ENCODE measurements around the gene DEGS1.

Gene DEGS1

GRCh38 chr1:224226849-224227502, 43.9 kb downstream of the DEGS1 start:
- Histone ChIP-seq H4K20me1 (no peaks in the 10 kb centered on the region), H3K9me3 (no peaks in the 10 kb centered on the region), H3K4me2 (no peak overlapping the region), H3K9ac (no peak overlapping the region), H3K36me3 (peaks cover 59% of the 10 kb centered on the region), H3K4me3 (no peak overlapping the region), H3K4me1 (no peaks in the 10 kb centered on the region), H3K27me3 (no peaks in the 10 kb centered on the region), H3K27ac (no peak overlapping the region)
- no peak for TF ChIP-seq Cebpa-rat (IDR thresholded peaks at IDR 0.05)

GRCh38 chr1:224234017-224234416, 51.0 kb downstream of the DEGS1 start:
- H4K20me1 ChIP-seq = no peaks in the 10 kb centered on the region
- no peak overlapping the region for H3K27ac ChIP-seq
- no peak overlapping the region for H3K9ac ChIP-seq
- H3K4me3 ChIP-seq = no peak overlapping the region
- H3K4me2 ChIP-seq = no peak overlapping the region
- TF ChIP-seq Cebpa-rat (IDR thresholded peaks at IDR 0.05) = no peak
- peaks cover 88% of the 10 kb centered on the region for H3K36me3 ChIP-seq
- no peaks in the 10 kb centered on the region for H3K9me3 ChIP-seq
- no peaks in the 10 kb centered on the region for H3K4me1 ChIP-seq
- no peaks in the 10 kb centered on the region for H3K27me3 ChIP-seq

DNA sequence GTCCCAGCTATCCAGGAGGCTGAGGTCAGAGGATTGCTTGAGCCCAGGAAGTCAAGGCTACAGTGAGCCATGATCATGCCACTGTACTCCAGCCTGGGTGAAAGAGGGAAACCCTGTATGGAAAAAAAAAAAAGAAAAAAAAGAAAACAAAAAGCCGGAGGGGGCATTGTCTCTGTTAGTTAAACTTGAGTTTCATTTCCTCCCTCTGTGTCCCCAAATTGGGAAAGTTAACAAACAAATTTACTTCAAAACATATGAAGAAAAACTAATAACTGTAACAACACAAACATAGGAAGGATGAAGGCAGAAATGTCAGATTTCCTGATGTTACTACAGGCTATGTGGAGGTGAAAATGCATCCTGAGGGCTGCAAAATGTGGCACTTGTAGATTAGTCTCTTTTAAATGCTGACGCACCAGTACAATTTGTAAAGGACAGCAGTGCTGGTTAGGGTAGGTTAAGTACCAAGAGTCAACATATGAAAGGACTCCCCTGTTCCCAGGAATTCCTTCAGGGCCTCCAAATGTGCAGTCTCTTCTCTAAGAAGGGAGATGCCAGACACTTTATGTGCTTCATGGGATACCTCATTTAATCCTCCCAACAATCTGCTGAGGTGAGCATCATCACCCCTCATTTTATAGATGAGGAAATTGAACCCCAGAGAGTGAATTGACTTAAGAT, 52.9 kb downstream of the DEGS1 start:
- Histone ChIP-seq H3K4me1 (no peaks in the 10 kb centered on the region), H3K27ac (no peak overlapping the region), H3K27me3 (no peaks in the 10 kb centered on the region), H3K36me3 (peaks cover 85% of the 10 kb centered on the region), H3K9ac (no peak overlapping the region), H4K20me1 (no peaks in the 10 kb centered on the region), H3K4me3 (no peak overlapping the region), H3K9me3 (no peaks in the 10 kb centered on the region), H3K4me2 (no peak overlapping the region)
- TF ChIP-seq Cebpa-rat (IDR thresholded peaks at IDR 0.05) = no peak

DNA sequence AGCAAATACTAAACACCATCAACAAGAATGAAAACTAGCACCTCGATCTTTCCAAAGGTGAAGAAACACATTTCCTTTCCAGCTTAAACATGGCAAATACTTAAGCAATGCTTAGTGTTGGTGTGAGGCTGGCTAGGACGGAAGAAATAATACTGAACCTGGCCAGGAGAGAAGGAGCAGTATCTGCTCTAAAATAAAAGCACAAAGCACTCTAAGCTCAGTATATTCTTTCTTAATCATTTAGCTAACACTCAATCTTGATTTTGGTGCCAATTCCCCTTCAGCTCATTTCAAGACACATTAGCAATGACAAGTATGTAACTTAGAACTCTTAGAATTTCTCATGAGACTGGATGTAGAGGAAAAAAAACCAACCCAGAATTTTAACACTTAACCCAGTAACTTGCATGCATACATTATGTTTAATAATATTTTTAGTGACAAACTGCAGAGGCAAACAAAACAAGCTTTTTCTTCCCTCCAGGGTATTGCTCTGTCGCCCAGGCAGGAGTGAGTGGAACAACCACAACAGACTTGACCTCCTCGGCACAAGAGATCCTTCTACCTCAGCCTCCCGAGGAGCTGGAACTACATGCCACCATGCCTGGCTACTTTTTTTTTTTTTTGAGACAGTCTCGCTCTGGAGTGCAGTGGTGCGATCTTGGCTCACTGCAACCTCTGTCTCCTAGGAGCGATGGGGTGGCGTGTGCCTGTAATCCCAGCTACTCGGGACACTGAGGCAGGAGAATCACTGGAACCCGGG, 54.3 kb downstream of the DEGS1 start:
- TF ChIP-seq Cebpa-rat (IDR thresholded peaks at IDR 0.05) = no peak
- H3K9ac ChIP-seq = no peak overlapping the region

DNA sequence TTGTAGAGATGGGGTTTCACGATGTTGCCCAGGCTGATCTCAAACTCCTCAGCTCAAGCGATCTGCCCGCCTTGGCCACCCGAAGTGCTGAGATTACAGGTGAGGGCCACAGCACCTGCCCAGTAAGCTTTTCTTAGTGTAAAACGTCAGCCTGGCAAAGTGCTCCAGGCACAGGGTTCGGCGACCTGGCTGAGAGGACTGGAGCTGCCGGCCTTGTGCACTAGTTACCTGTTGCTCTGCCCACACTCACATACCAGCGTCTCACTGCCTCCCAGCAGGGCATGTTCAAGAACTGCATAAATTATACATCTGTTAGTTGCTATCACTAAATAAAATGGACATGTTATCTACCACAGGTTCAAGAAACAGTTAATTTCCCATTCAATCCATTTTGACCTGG, 55.2 kb downstream of the DEGS1 start:
- no peak overlapping the region for H3K4me2 ChIP-seq
- no peaks in the 10 kb centered on the region for H4K20me1 ChIP-seq
- H3K27ac ChIP-seq = no peak overlapping the region
- no peak for TF ChIP-seq Cebpa-rat (IDR thresholded peaks at IDR 0.05)
- no peak overlapping the region for H3K9ac ChIP-seq
- H3K27me3 ChIP-seq = no peaks in the 10 kb centered on the region
- H3K36me3 ChIP-seq = peaks cover 82% of the 10 kb centered on the region
- no peak overlapping the region for H3K4me3 ChIP-seq
- no peaks in the 10 kb centered on the region for H3K4me1 ChIP-seq
- H3K9me3 ChIP-seq = no peaks in the 10 kb centered on the region

More for the DNA sequence above, 54.3 kb downstream of the DEGS1 start:
- Histone ChIP-seq H3K4me2 (no peak overlapping the region), H3K4me3 (no peak overlapping the region), H3K27me3 (no peaks in the 10 kb centered on the region), H3K27ac (no peak overlapping the region), H4K20me1 (no peaks in the 10 kb centered on the region), H3K4me1 (no peaks in the 10 kb centered on the region), H3K9me3 (no peaks in the 10 kb centered on the region), H3K36me3 (peaks cover 79% of the 10 kb centered on the region)

DNA sequence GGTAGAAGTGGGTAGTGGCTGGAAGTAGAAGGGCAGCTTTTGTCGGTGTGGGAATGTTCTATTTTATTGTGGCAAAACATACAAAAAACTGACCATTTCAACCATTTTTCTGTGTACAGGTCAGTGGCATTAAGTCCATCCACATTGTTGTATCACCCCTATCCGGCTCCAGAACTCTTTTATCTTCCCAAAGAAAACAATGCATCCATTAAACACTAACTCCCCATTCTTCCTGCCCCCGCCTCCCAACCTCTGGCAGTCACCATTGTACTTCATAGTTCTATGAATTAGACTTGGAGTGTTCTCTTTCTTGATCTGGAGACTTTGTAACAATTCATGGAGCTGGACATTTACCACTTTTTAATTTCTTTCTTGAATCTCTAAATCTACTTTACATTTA, 55.7 kb downstream of the DEGS1 start:
- Histone ChIP-seq H3K9ac (no peak overlapping the region), H3K4me2 (no peak overlapping the region), H3K4me3 (no peak overlapping the region), H3K27ac (no peak overlapping the region), H4K20me1 (no peaks in the 10 kb centered on the region), H3K27me3 (no peaks in the 10 kb centered on the region), H3K36me3 (peaks cover 81% of the 10 kb centered on the region), H3K4me1 (no peaks in the 10 kb centered on the region), H3K9me3 (no peaks in the 10 kb centered on the region)
- TF ChIP-seq Cebpa-rat (IDR thresholded peaks at IDR 0.05) = no peak

All from BLaER1 (cell line).